ENCODE measurements around the gene CTU1. TPM values are rescaled to one million over a fixed set of nuclear protein-coding genes. Genes with fewer than 3 reads are reported as not detected.

Gene CTU1
- total RNA-seq, 1 donor, result 4.3 TPM

- DNase-seq (ENCODE audit: insufficient read length, low spot score, missing footprints), result peak; percentile 43
- no peaks in the 10 kb centered on the region for H3K4me1 ChIP-seq (ENCODE audit: insufficient read depth, low read length)
- no peak overlapping the region for H3K27ac ChIP-seq (ENCODE audit: low read depth, low read length)
- no peaks in the 10 kb centered on the region for H3K36me3 ChIP-seq (ENCODE audit: insufficient read depth, low read length)
- no peaks in the 10 kb centered on the region for H4K20me1 ChIP-seq (ENCODE audit: insufficient read depth, low read length)
- no peaks in the 10 kb centered on the region for H3K79me2 ChIP-seq (ENCODE audit: insufficient read depth, low read length)
- H2AFZ ChIP-seq (ENCODE audit: low read length), result no peak overlapping the region
- H3K4me2 ChIP-seq (ENCODE audit: insufficient read depth, low read length), result no peak overlapping the region
- no peak for TF ChIP-seq CTCF (IDR thresholded peaks at IDR 0.05; ENCODE audit: extremely low read depth, low read depth, low read length)
- no peaks in the 10 kb centered on the region for H3K9me3 ChIP-seq (ENCODE audit: low read depth, low read length)
- no peak overlapping the region for H3K4me3 ChIP-seq (ENCODE audit: insufficient read depth, low read length)
- H3K27me3 ChIP-seq (ENCODE audit: insufficient read depth, low read length), result no peaks in the 10 kb centered on the region
These were observed 44.5 kb downstream of the CTU1 start for GRCh38 chr19:51063664-51064063.

GRCh38 chr19:51060973-51061372 lies 47.2 kb downstream of the CTU1 start:
- Histone ChIP-seq H3K9me3 (ENCODE audit: low read depth, low read length) (no peaks in the 10 kb centered on the region), H3K27ac (ENCODE audit: low read depth, low read length) (no peak overlapping the region), H3K79me2 (ENCODE audit: insufficient read depth, low read length) (no peaks in the 10 kb centered on the region), H3K36me3 (ENCODE audit: insufficient read depth, low read length) (no peaks in the 10 kb centered on the region), H3K27me3 (ENCODE audit: insufficient read depth, low read length) (no peaks in the 10 kb centered on the region), H4K20me1 (ENCODE audit: insufficient read depth, low read length) (no peaks in the 10 kb centered on the region), H3K4me2 (ENCODE audit: insufficient read depth, low read length) (no peak overlapping the region), H3K4me1 (ENCODE audit: insufficient read depth, low read length) (no peaks in the 10 kb centered on the region), H2AFZ (ENCODE audit: low read length) (no peak overlapping the region), H3K4me3 (ENCODE audit: insufficient read depth, low read length) (no peak overlapping the region)
- no peak for DNase-seq (ENCODE audit: insufficient read length, low spot score, missing footprints)
- no peak for TF ChIP-seq CTCF (IDR thresholded peaks at IDR 0.05; ENCODE audit: extremely low read depth, low read depth, low read length)

GRCh38 chr19:51060336-51060735 lies 47.9 kb downstream of the CTU1 start:
- Histone ChIP-seq H3K4me3 (ENCODE audit: insufficient read depth, low read length) (no peak overlapping the region), H3K27me3 (ENCODE audit: insufficient read depth, low read length) (no peaks in the 10 kb centered on the region), H3K27ac (ENCODE audit: low read depth, low read length) (no peak overlapping the region), H2AFZ (ENCODE audit: low read length) (no peak overlapping the region), H3K4me2 (ENCODE audit: insufficient read depth, low read length) (no peak overlapping the region), H3K79me2 (ENCODE audit: insufficient read depth, low read length) (no peaks in the 10 kb centered on the region), H3K36me3 (ENCODE audit: insufficient read depth, low read length) (no peaks in the 10 kb centered on the region), H3K4me1 (ENCODE audit: insufficient read depth, low read length) (no peaks in the 10 kb centered on the region), H4K20me1 (ENCODE audit: insufficient read depth, low read length) (no peaks in the 10 kb centered on the region), H3K9me3 (ENCODE audit: low read depth, low read length) (no peaks in the 10 kb centered on the region)
- DNase-seq (ENCODE audit: insufficient read length, low spot score, missing footprints), result peak; percentile 53
- TF ChIP-seq CTCF (IDR thresholded peaks at IDR 0.05; ENCODE audit: extremely low read depth, low read depth, low read length), result no peak

- no peak overlapping the region for H3K27ac ChIP-seq (ENCODE audit: low read depth, low read length)
These were observed 48.5 kb downstream of the CTU1 start for GRCh38 chr19:51059715-51060114.

More at GRCh38 chr19:51059715-51060114, 48.5 kb downstream of the CTU1 start:
- TF ChIP-seq CTCF (IDR thresholded peaks at IDR 0.05; ENCODE audit: extremely low read depth, low read depth, low read length), result no peak
- DNase-seq (ENCODE audit: insufficient read length, low spot score, missing footprints), result peak; percentile 68
- no peak overlapping the region for H2AFZ ChIP-seq (ENCODE audit: low read length)
- no peaks in the 10 kb centered on the region for H3K36me3 ChIP-seq (ENCODE audit: insufficient read depth, low read length)
- no peaks in the 10 kb centered on the region for H3K79me2 ChIP-seq (ENCODE audit: insufficient read depth, low read length)
- no peaks in the 10 kb centered on the region for H4K20me1 ChIP-seq (ENCODE audit: insufficient read depth, low read length)
- H3K4me3 ChIP-seq (ENCODE audit: insufficient read depth, low read length), result no peak overlapping the region
- H3K9me3 ChIP-seq (ENCODE audit: low read depth, low read length), result no peaks in the 10 kb centered on the region
- H3K27me3 ChIP-seq (ENCODE audit: insufficient read depth, low read length), result no peaks in the 10 kb centered on the region
- no peaks in the 10 kb centered on the region for H3K4me1 ChIP-seq (ENCODE audit: insufficient read depth, low read length)
- H3K4me2 ChIP-seq (ENCODE audit: insufficient read depth, low read length), result no peak overlapping the region

Measured in osteoblast (primary cell).